Muscle layer of duodenum (tissue), 2 donors: ENCODE data around the gene PHLDA1.

Experiments used
- H3K27ac ChIP-seq: one replicate; pipeline ENCODE4 v1.7.0; 2013; ENCODE audit warnings: mild to moderate bottlenecking, low read length
- H3K27me3 ChIP-seq: one replicate; pipeline ENCODE4 v1.7.0; 2013; ENCODE audit warnings: low read depth, mild to moderate bottlenecking, control low read depth, low read length
- H3K36me3 ChIP-seq, 2 donors: one replicate each; pipeline ENCODE4 v1.7.0; 2013; ENCODE audit warnings: low read length in 2 of 2, control low read depth in 1 of 2, mild to moderate bottlenecking in 1 of 2; ENCODE audit not compliant: insufficient read depth in 2 of 2, control insufficient read depth in 1 of 2
- H3K4me1 ChIP-seq, 2 donors: one replicate each; pipeline ENCODE4 v1.7.0; 2013; ENCODE audit warnings: low read length in 2 of 2, mild to moderate bottlenecking in 2 of 2, control low read depth in 1 of 2, moderate library complexity in 1 of 2; ENCODE audit not compliant: insufficient read depth in 2 of 2, control insufficient read depth in 1 of 2
- H3K4me3 ChIP-seq, 2 donors: one replicate each; pipeline ENCODE4 v1.7.0; 2013; ENCODE audit warnings: low read length in 2 of 2, low read depth in 1 of 2, mild to moderate bottlenecking in 1 of 2
- H3K9me3 ChIP-seq, 2 donors: one replicate each; pipeline ENCODE4 v1.7.0; 2013; ENCODE audit warnings: low read length in 2 of 2, control low read depth in 1 of 2, mild to moderate bottlenecking in 1 of 2; ENCODE audit not compliant: control insufficient read depth in 1 of 2
- donor health status: healthy.

PHLDA1 gene

DNA sequence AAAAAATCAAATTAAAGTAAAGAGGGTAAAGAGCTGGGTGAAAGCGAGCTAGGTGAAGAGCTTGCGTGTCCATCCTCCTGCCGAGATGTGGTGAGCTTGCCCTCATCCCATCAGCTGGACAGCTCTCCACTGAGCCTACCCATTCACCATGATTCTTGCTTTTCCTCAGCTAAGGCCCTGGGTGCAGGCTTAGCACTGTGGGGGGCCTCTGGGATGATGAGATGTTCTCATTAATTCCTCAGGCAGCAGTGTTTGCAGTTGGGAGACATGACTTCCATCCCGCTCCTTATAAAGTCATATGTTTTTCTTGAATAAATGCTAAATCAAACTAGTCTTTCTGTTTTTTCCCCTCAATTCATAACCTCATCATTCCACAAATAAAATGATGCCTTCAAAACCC is 18.0 kb downstream of the PHLDA1 start:
- Histone ChIP-seq H3K27ac (no peak overlapping the region), H3K4me3 (no peak overlapping the region), H3K36me3 (no peaks in the 10 kb centered on the region), H3K4me1 (no peaks in the 10 kb centered on the region), H3K9me3 (no peaks in the 10 kb centered on the region), H3K27me3 (no peaks in the 10 kb centered on the region)

- Histone ChIP-seq H3K4me3 (no peak overlapping the region), H3K27me3 (no peaks in the 10 kb centered on the region), H3K36me3 (no peaks in the 10 kb centered on the region), H3K9me3 (no peaks in the 10 kb centered on the region), H3K27ac (no peak overlapping the region), H3K4me1 (no peaks in the 10 kb centered on the region)
Measured at GRCh38 chr12:76012644-76013043, 18.9 kb downstream of the PHLDA1 start.

DNA sequence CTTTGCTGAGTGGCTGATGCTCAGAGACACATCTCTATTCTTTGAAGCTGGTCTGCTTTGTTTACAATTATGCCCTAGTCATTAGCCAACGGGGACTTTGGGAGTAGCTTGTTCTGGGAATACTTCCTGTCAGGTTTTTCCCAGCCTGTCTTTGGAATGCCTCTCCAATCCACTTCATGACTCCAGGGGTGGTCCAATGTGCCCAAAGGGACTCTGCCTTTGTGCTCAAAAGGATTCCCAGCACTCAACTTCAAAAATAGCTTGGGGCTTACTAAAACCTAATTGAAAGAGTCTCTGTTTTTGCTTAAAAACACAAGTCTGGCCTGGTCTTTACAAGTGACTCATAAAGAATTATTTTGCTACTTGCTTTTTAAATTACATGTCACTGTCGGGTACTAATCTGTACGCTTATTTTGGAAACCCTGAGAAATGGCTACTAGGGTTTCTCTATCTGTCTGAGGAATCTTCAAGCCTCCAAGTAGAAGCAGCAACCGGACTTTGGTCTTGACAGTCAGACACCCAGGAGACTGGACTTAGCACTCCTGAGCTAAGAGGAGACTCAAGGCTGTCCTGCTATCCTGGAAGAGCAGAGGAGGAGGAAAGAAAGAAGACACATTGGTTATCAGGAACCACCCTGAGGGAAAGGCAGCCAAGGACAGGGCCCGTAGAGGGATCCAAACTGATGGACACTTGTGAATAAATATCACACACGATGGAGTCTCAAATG is 20.7 kb downstream of the PHLDA1 start:
- H3K27ac ChIP-seq: no peak overlapping the region
- H3K27me3 ChIP-seq: no peaks in the 10 kb centered on the region
- no peaks in the 10 kb centered on the region for H3K36me3 ChIP-seq
- H3K4me1 ChIP-seq: no peaks in the 10 kb centered on the region
- no peak overlapping the region for H3K4me3 ChIP-seq
- no peaks in the 10 kb centered on the region for H3K9me3 ChIP-seq

- no peak overlapping the region for H3K4me3 ChIP-seq
Measured at GRCh38 chr12:76008428-76008827, 23.1 kb downstream of the PHLDA1 start.

DNA sequence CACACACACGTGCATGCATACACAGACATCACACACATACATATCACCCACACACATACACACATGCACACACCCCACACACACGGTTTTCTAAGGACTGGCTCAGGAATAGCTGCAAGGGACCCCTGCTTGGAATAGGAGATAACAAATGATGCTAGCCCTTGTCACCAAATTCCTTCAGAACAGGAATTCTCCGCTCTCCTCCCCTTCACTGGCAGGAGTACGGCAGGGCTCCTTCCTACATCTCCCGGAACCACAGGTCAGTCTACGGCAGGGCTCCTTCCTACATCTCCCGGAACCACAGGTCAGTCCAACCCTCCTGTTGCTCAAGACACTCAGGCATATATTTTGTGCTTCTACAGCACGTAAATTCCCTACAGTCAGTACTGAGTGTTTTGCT is 23.9 kb downstream of the PHLDA1 start:
- no peaks in the 10 kb centered on the region for H3K27me3 ChIP-seq
- H3K4me1 ChIP-seq: no peaks in the 10 kb centered on the region
- no peak overlapping the region for H3K27ac ChIP-seq
- H3K36me3 ChIP-seq: no peaks in the 10 kb centered on the region
- no peak overlapping the region for H3K4me3 ChIP-seq
- no peaks in the 10 kb centered on the region for H3K9me3 ChIP-seq

More at GRCh38 chr12:76008428-76008827, 23.1 kb downstream of the PHLDA1 start:
- Histone ChIP-seq H3K27ac (no peak overlapping the region), H3K4me1 (no peaks in the 10 kb centered on the region), H3K36me3 (no peaks in the 10 kb centered on the region), H3K27me3 (no peaks in the 10 kb centered on the region), H3K9me3 (no peaks in the 10 kb centered on the region)

DNA sequence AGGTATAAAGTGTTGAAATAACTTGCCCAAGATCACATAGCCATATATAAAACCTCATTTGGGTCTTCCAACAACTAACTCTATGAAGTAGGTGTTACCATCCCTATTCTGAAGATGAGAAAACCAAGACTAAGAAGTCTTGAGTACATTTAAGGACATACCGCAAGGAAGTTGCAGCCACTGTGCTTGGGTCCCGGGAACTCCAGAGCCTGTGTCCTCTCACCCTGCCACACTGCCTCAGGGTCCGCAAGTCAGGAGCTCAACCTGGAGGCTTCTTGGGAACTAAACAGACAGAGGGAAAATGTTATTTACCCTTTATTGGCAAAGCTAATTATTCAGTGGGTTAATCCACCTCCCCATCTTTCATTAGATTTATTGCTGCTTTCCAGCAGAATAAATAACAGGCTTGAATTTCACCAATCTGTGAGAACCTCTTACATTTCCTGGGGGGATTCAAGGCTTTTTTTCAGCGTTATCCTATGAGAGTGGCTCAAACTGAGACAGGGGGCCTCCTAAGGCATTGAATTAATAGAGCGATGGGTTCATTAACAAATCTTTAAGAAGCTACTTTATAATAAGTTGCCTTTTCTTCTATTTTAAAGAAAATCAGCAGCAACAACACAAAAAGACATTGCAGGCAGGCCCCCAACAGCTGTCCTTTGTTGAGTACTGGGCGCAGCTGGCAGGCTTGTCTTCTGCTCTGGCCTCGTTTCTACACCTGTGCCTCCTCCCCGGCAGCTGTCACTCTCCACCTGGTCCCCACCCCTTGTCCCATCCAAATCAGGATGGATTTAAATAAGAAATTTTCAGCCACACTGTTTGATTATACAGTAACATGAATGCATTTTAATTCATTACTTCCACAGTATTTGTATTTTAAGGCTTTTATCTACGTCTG is 25.3 kb downstream of the PHLDA1 start:
- Histone ChIP-seq H3K4me3 (no peak overlapping the region), H3K36me3 (no peaks in the 10 kb centered on the region), H3K9me3 (no peaks in the 10 kb centered on the region), H3K27ac (no peak overlapping the region), H3K4me1 (no peaks in the 10 kb centered on the region), H3K27me3 (no peaks in the 10 kb centered on the region)

DNA sequence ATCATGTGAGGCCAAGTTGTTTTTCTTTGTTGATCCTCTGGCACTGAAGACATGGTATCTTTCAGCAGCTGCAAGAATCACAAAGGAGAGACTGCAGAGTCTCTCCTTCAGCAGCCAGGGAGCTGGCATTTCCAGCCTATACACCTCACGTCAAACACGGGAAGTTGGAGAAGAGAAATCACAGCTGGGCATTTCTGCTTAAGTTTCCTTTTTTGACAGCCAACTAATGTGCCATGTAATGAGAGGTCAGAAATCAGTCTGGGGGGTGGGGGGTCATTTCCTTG is 28.3 kb downstream of the PHLDA1 start:
- Histone ChIP-seq H3K9me3 (no peaks in the 10 kb centered on the region), H3K4me3 (no peak overlapping the region), H3K27ac (no peak overlapping the region), H3K36me3 (no peaks in the 10 kb centered on the region), H3K4me1 (no peaks in the 10 kb centered on the region), H3K27me3 (no peaks in the 10 kb centered on the region)

DNA sequence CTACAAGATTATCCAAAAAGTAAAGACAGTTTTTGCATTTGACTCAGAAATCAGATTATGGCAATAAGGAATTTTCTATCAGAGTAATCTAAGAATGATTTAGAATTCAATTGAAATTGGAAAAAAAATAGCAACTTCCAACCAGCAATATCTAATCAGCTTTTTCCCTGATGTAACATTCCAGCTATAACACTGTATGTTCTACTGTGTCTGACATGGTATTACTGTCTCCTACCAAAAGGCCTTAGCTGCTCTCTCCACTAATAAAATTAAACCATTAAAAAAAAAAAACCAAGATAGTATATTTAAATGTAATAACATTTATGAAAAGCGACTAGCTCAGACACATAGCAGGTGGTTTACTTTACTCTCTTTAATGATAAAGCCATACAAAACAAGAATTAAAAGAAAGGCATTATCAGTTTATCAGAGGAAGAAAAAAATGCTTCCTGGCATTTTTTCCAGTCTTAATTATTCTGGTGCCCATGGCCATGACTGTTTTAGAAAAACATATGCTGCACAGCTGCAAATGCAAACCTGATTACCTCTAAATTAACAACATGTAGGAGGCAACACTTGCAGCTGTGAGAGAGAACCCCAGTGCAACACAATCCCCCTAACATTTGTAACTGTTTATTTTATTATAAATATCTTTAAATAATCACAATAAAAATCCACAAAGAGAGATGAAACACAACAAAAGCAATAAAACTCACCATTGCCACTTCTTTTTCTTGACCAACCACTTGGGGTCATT is 28.8 kb downstream of the PHLDA1 start:
- Histone ChIP-seq H3K4me1 (no peaks in the 10 kb centered on the region), H3K27ac (no peak overlapping the region), H3K27me3 (no peaks in the 10 kb centered on the region), H3K9me3 (no peaks in the 10 kb centered on the region), H3K36me3 (no peaks in the 10 kb centered on the region), H3K4me3 (no peak overlapping the region)

- H3K4me1 ChIP-seq: no peaks in the 10 kb centered on the region
- H3K36me3 ChIP-seq: no peaks in the 10 kb centered on the region
- no peaks in the 10 kb centered on the region for H3K9me3 ChIP-seq
- no peak overlapping the region for H3K4me3 ChIP-seq
- no peaks in the 10 kb centered on the region for H3K27me3 ChIP-seq
- H3K27ac ChIP-seq: no peak overlapping the region
Measured at GRCh38 chr12:75998292-75999063, 33.1 kb downstream of the PHLDA1 start.

DNA sequence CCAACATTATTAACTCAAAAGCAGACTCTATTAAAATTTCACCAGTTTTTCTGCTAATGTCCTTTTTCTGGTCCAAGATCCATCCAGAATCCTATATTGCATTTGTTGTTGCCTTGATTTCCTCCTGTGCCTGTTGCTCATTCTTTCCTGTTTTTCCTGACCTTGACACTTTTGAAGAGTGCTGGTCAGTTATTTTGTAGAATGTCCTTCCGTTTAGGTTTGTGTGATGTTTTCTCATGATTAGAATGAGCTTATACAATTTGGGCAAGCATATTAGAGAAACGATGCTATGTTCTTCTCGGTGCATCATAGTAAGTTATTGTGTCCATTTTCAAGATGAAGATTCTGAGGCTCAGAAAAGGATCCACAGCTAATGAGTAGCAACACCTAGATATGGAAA is 33.9 kb downstream of the PHLDA1 start:
- Histone ChIP-seq H3K36me3 (no peaks in the 10 kb centered on the region), H3K4me1 (no peaks in the 10 kb centered on the region), H3K4me3 (no peak overlapping the region), H3K27me3 (no peaks in the 10 kb centered on the region), H3K9me3 (no peaks in the 10 kb centered on the region), H3K27ac (no peak overlapping the region)
